ENCODE results near the gene RBM20. TPM values are rescaled to one million over a fixed set of nuclear protein-coding genes. Genes with fewer than 3 reads are reported as not detected.

RBM20 gene
- total RNA-seq, 1 donor from 2014 or later, result 3.3 TPM

- no peak for DNase-seq (ENCODE audit: low read depth)
- no peaks in the 10 kb centered on the region for H3K27me3 ChIP-seq (ENCODE audit: control insufficient read depth, insufficient read depth, low read length)
- no peaks in the 10 kb centered on the region for H3K36me3 ChIP-seq (ENCODE audit: control insufficient read depth, insufficient read depth, low read length)
- TF ChIP-seq CTCF (IDR thresholded peaks at IDR 0.05; ENCODE audit: insufficient read depth, low read length, poor library complexity, severe bottlenecking), result no peak
- no peak overlapping the region for H3K4me3 ChIP-seq (ENCODE audit: low read depth, low read length)
Observed at GRCh38 chr10:110629680-110630191, 14.4 kb upstream of the RBM20 start.

GRCh38 chr10:110631934-110632333 lies 12.2 kb upstream of the RBM20 start:
- no peak for TF ChIP-seq CTCF (IDR thresholded peaks at IDR 0.05; ENCODE audit: insufficient read depth, low read length, poor library complexity, severe bottlenecking)
- DNase-seq (ENCODE audit: low read depth), result no peak
- no peaks in the 10 kb centered on the region for H3K27me3 ChIP-seq (ENCODE audit: control insufficient read depth, insufficient read depth, low read length)

GRCh38 chr10:110632591-110633215 lies 11.4 kb upstream of the RBM20 start:
- DNase-seq (ENCODE audit: low read depth), result no peak
- no peaks in the 10 kb centered on the region for H3K27me3 ChIP-seq (ENCODE audit: control insufficient read depth, insufficient read depth, low read length)
- no peak overlapping the region for H3K4me3 ChIP-seq (ENCODE audit: low read depth, low read length)
- no peaks in the 10 kb centered on the region for H3K36me3 ChIP-seq (ENCODE audit: control insufficient read depth, insufficient read depth, low read length)
- no peak for TF ChIP-seq CTCF (IDR thresholded peaks at IDR 0.05; ENCODE audit: insufficient read depth, low read length, poor library complexity, severe bottlenecking)

More at GRCh38 chr10:110631934-110632333, 12.2 kb upstream of the RBM20 start:
- no peak overlapping the region for H3K4me3 ChIP-seq (ENCODE audit: low read depth, low read length)
- no peaks in the 10 kb centered on the region for H3K36me3 ChIP-seq (ENCODE audit: control insufficient read depth, insufficient read depth, low read length)

- H3K27me3 ChIP-seq (ENCODE audit: control insufficient read depth, insufficient read depth, low read length), result no peaks in the 10 kb centered on the region
- DNase-seq (ENCODE audit: low read depth), result no peak
- H3K4me3 ChIP-seq (ENCODE audit: low read depth, low read length), result no peak overlapping the region
- no peaks in the 10 kb centered on the region for H3K36me3 ChIP-seq (ENCODE audit: control insufficient read depth, insufficient read depth, low read length)
- TF ChIP-seq CTCF (IDR thresholded peaks at IDR 0.05; ENCODE audit: insufficient read depth, low read length, poor library complexity, severe bottlenecking), result no peak
Observed at GRCh38 chr10:110634527-110635209, 9.5 kb upstream of the RBM20 start.

- Histone ChIP-seq H3K36me3 (ENCODE audit: control insufficient read depth, insufficient read depth, low read length) (no peaks in the 10 kb centered on the region), H3K4me3 (ENCODE audit: low read depth, low read length) (no peak overlapping the region), H3K27me3 (ENCODE audit: control insufficient read depth, insufficient read depth, low read length) (no peaks in the 10 kb centered on the region)
- no peak for DNase-seq (ENCODE audit: low read depth)
- TF ChIP-seq CTCF (IDR thresholded peaks at IDR 0.05; ENCODE audit: insufficient read depth, low read length, poor library complexity, severe bottlenecking), result no peak
Observed at GRCh38 chr10:110636572-110636931, 7.6 kb upstream of the RBM20 start.
